Stimulated activated CD8-positive, alpha-beta memory T cell treated with anti-CD3 and anti-CD28 coated beads, Interleukin-4, amount 100 ng/mL, for 24 hours (primary cell): Measurements from ENCODE around the gene GRIN1.

Experiments used
- DNase-seq: peaks from one replicate; pipeline ENCODE4 v3.0.0-alpha.2; 2020; ENCODE audit warnings: low read depth

Gene GRIN1

GRCh38 chr9:137193771-137194170 is 54.8 kb downstream of the GRIN1 start:
- DNase-seq = no peak

GRCh38 chr9:137194388-137194787 is 55.4 kb downstream of the GRIN1 start:
- no peak for DNase-seq

- DNase-seq = no peak
Measured at GRCh38 chr9:137194909-137195308, 56.0 kb downstream of the GRIN1 start.

- DNase-seq = no peak
Measured at GRCh38 chr9:137195525-137196220, 56.7 kb downstream of the GRIN1 start.

GRCh38 chr9:137198051-137198901 is 59.3 kb downstream of the GRIN1 start:
- no peak for DNase-seq

GRCh38 chr9:137198902-137199283 is 59.9 kb downstream of the GRIN1 start:
- DNase-seq = no peak

GRCh38 chr9:137199411-137200121 is 60.6 kb downstream of the GRIN1 start:
- no peak for DNase-seq

GRCh38 chr9:137200311-137201204 is 61.6 kb downstream of the GRIN1 start, which contains the start of gene TPRN:
TPRN (minus strand) TSS chr9:137200741; CDS start chr9:137200711, 30 bp downstream.
- DNase-seq = peak; percentile 99

GRCh38 chr9:137201205-137201868 is 62.4 kb downstream of the GRIN1 start:
- no peak for DNase-seq

GRCh38 chr9:137202966-137203365 is 64.0 kb downstream of the GRIN1 start:
- DNase-seq = no peak

- DNase-seq = no peak
Measured at GRCh38 chr9:137204731-137205125, 65.8 kb downstream of the GRIN1 start.

- DNase-seq = peak; percentile 92
Measured at GRCh38 chr9:137205126-137206069, 66.4 kb downstream of the GRIN1 start, which contains the start of the genes NDOR1 and TMEM203. NDOR1 (plus strand) TSS chr9:137205700; CDS start chr9:137205778, 78 bp downstream. TMEM203 (minus strand) TSS chr9:137205648; CDS start chr9:137205414, 234 bp downstream.

- no peak for DNase-seq
Measured at GRCh38 chr9:137206602-137207001, 67.6 kb downstream of the GRIN1 start.

GRCh38 chr9:137211532-137211931 is 72.6 kb downstream of the GRIN1 start:
- DNase-seq = no peak

- DNase-seq = no peak
Measured at GRCh38 chr9:137212520-137212919, 73.6 kb downstream of the GRIN1 start.

GRCh38 chr9:137213160-137214060 is 74.5 kb downstream of the GRIN1 start:
- DNase-seq = no peak

- DNase-seq = no peak
Measured at GRCh38 chr9:137214620-137215019, 75.7 kb downstream of the GRIN1 start.

GRCh38 chr9:137215196-137215986 is 76.4 kb downstream of the GRIN1 start:
- no peak for DNase-seq
